GM21381 (cell line): ENCODE data around the gene ARL5A.
A peak's percentile ranks its signal among the peaks of the same experiment; 100 is the strongest.
"Not testable (repeated sequence)": the region's sequence is repeated elsewhere in the genome, so short reads cannot be mapped to it uniquely, and the experiment has no call there.

Source experiments
- ATAC-seq: cut with Tn5 transposase; IDR thresholded peaks from one replicate; pipeline ENCODE4 v1.9.1; 2021; ENCODE audit warnings: mild to moderate bottlenecking, moderate library complexity; ENCODE audit not compliant: unreplicated experiment

ARL5A gene, protein sequence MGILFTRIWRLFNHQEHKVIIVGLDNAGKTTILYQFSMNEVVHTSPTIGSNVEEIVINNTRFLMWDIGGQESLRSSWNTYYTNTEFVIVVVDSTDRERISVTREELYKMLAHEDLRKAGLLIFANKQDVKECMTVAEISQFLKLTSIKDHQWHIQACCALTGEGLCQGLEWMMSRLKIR

DNA sequence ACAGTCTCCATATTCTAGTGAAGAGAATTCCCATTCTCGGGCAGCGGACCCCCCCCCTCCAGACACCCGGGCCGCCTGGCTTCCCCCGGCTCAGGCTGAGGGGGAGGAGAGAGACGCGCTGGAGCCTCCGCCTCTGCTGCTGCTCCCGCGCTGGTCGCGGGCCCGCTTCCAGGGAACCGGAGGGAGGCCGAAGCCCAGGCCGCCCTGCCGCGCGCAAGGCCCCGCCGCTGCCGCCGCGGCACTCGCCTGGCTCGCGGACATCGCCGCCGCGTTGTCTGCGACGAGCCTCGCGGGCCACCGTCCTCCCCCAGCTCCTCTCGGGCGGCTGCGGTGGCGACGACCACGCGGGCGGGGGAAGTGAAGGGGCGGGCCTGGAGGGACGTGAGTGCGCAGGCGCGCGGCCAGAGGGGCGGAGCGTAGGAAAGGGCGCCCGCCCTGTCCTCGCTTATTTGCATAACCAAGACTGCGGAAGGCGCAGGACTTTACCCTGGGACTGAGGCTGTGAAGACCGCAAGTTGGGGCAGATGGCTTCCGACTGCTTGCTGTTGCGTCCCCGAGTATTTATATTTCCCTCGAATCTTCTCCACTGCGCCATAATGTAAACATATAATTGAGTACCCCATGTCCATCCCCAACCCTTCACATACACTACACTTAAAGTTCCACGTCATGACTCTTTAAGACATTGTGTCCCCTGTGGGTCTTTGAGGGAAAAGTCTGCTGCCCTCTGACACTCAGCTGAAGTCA, at the start of gene ARL5A:
Gene ARL5A, minus strand, starts transcription at position 279 of the 747 bp plus-strand sequence. Its CDS starts 245 bp downstream, at position 34.
- ATAC-seq = peak; percentile 92

DNA sequence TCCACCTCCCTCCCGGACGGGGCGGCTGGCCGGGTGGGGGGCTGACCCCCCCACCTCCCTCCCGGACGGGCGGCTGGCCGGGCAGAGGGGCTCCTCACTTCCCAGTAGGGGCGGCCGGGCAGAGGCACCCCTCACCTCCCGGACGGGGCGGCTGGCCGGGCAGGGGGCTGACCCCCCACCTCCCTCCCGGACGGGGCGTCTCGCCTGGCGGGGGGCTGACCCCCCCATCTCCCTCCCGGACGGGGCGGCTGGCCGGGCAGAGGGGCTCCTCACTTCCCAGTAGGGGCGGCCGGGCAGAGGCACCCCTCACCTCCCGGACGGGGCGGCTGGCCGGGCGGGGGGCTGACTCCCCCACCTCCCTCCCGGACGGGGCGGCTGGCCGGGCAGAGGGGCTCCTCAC, 47.4 kb upstream of the ARL5A start:
- not testable (repeated sequence) for ATAC-seq

GRCh38 chr2:151872463-151872862, 44.2 kb upstream of the ARL5A start:
- ATAC-seq = no peak

GRCh38 chr2:151869291-151869690, 41.1 kb upstream of the ARL5A start:
- ATAC-seq = no peak

GRCh38 chr2:151862700-151863099, 34.5 kb upstream of the ARL5A start:
- ATAC-seq = peak; percentile 98

DNA sequence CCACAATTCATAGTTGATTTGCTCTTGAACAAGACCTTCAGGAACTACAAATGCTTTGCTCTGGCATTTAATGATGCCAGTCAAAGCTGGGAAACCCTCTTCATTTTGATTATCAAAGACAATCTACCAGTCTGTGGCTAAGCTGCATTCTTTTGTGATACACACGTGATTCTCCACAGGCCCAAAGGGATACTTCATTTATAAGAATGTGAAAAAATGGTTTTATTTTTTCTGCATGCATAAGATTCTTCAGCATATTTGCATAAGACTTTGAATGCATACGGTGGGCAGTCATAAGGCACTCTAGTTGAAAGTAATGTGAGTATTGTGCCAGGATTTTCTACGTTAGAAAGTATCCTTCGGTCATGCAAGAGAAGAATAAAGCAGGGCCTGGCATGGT, 33.0 kb upstream of the ARL5A start:
- ATAC-seq = no peak

- no peak for ATAC-seq
Measured at GRCh38 chr2:151860613-151861146, 32.5 kb upstream of the ARL5A start.

- no peak for ATAC-seq
Measured at GRCh38 chr2:151860210-151860609, 32.0 kb upstream of the ARL5A start.

- no peak for ATAC-seq
Measured at GRCh38 chr2:151857650-151858049, 29.4 kb upstream of the ARL5A start.

DNA sequence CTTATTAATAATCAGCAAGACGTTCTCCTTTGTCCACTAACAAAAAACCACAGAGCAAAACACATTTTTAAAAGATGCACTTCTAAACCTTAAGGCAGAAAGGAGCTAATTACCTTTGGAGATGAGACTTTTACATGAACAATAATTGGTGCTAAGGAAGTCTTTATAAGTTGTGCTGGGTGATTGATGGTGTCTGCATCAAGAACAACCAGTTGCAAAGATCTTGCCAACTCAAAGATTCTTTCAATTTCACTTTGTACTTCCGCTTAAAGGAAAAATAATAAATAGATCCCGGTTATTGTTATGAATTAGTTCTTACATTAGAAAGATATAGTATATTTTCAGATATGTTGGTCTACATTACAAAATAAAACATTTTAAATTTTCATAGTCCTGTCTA, 26.9 kb upstream of the ARL5A start:
- ATAC-seq = no peak

DNA sequence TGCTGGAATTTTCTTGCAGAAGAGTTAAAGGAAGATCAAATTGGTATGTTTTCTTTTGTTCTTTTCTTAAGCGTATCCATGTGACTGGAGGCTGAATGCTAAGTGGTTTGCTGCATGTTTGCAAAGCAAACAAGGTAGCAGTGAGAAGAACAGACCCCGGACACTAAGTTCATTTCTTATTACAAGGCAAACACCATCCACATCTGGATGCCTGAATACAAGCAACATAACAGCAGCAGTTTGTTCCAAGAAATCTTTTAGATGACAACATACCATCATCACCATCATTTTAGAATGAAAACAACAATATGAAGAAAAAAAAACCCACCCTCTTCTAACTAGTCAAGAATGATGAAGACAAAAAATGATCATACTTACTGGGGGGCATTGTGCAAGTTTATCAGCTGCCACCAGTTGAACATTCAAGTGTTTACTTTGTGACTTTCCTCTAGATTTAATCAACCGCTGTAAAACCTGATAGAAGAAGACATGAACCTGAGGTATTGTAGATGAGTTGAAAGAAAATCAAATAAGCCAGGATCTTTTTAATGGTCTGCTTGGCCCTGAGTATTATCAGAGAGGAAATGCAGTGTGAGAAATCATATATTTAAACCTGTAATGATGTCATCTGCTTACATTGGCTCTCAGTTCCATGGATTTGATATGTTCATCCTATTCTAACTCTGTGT, 25.0 kb upstream of the ARL5A start:
- ATAC-seq = no peak

GRCh38 chr2:151852260-151853069, 24.2 kb upstream of the ARL5A start:
- ATAC-seq = no peak

DNA sequence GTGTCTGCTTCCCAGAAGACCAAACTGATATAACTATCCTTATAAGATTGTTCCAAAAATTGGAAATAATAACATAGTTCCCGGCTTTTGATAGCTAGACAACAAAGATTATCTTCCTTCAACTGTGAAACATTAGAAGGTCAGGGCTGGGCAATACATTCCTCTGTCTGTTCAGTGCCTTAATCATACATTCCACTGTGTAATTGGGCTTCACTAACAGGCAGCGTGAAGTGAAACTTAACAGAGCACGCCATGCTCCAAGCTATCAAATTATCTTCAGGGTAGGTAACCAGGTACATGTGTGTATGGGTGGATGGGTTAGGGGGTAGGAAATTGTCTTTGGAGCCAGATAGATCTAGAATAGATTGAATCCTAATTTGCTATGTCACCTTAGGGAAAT, 23.5 kb upstream of the ARL5A start:
- ATAC-seq = no peak

DNA sequence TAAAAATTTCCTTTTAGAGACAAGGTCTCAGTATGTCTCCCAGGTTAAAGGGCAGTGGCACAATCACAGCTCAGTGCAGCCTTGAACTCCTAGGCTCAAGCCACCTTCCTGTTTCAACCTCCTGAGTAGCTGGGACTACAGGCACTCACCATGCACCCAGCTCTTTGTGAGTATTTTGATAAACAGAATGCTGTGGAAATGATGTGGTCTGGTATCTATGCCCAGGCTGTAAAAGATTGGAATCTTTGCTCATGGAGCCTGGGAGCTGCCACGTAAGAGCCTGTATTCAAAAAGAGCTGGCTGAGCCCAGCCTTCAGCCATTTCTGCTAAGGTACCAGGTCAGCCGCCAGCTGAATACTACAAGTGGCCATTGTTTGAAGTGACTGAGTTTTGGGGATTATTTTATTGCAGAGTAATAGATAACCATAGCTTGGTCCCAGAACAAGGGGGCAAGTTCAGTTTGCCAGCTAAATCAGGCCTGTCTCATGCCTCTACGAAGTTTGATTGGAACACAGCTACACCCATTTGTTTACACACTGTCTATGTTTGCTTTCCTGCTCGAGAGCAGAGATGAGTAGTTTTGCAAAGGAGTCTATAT, 21.3 kb upstream of the ARL5A start:
- ATAC-seq = no peak

GRCh38 chr2:151845884-151846283, 17.7 kb upstream of the ARL5A start:
- peak; percentile 41 for ATAC-seq

GRCh38 chr2:151845481-151845880, 17.3 kb upstream of the ARL5A start:
- ATAC-seq = no peak

- ATAC-seq = no peak
Measured at GRCh38 chr2:151844211-151844896, 16.1 kb upstream of the ARL5A start.

DNA sequence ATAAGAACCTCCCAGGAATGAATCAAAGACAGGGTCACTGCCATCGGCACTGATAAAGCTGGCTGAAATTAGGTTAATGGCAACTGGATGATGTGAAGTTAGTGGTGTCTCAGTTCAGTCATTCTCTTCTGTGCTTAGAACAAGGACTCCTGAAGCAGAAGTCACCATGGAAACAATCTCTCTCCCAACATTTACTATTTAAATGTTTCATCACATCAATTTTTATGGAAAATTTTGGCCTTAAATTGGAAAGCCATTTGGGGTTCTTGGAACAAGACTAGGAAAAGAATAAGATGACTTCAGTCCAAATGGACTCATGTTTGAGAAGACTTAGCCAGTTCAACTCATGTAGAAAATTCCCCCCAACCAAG, 15.5 kb upstream of the ARL5A start:
- ATAC-seq = no peak

- ATAC-seq = no peak
Measured at GRCh38 chr2:151842830-151843690, 14.8 kb upstream of the ARL5A start.
